Ascending aorta (tissue), 2 donors: ENCODE results near the gene GRHL3. TPM values are rescaled to one million over a fixed set of nuclear protein-coding genes. Genes with fewer than 3 reads are reported as not detected.

Experiments used
- DNase-seq, 2 donors: peaks; one replicate each; pipeline ENCODE4 v3.0.0-alpha.2; 2019; ENCODE audit warnings: low spot score in 2 of 2
- H3K27ac ChIP-seq, 2 donors: fragments of 200-600 bp; sonication (generic); one replicate each; pipeline ENCODE4 v1.5.1; 2016 to 2017; ENCODE audit warnings: mild to moderate bottlenecking in 1 of 2
- H3K27me3 ChIP-seq: fragments of 200-600 bp; sonication (generic); one replicate; pipeline ENCODE4 v1.5.1; 2017
- H3K36me3 ChIP-seq, 2 donors: fragments of 200-600 bp; sonication (generic); one replicate each; pipeline ENCODE4 v1.5.1; 2016
- H3K4me1 ChIP-seq, 2 donors: fragments of 200-600 bp; sonication (generic); one replicate each; pipeline ENCODE4 v1.5.1; 2016 to 2017; ENCODE audit warnings: mild to moderate bottlenecking in 1 of 2
- H3K4me3 ChIP-seq, 2 donors: fragments of 200-600 bp; sonication (generic); one replicate each; pipeline ENCODE4 v1.5.1; 2016 to 2017; ENCODE audit warnings: mild to moderate bottlenecking in 1 of 2
- H3K9me3 ChIP-seq, 2 donors: fragments of 200-600 bp; sonication (generic); one replicate each; pipeline ENCODE4 v1.5.1; 2016
- intact Hi-C: fragments of 100-400 bp; cut with DNase I; formaldehyde crosslinking; loops from one replicate; pipeline ENCODE4 v1.15.1; 2023
- total RNA-seq: library from RNA; depleted of rRNA; stranded (reverse); fragments of >200 nt; gene quantifications from one replicate; pipeline ENCODE4 v1.1.0, GENCODE V29; 2016
- TF ChIP-seq, protein P1 (sequence below), 3 experiments: fragments of 200-600 bp in 2 of 3; fragments of 450-650 bp in 1 of 3; sonication (generic) in 2 of 3; IDR thresholded peaks; one replicate each; pipeline ENCODE4 v1.5.1; 2016 to 2019; ENCODE audit warnings: antibody characterized with exemption in 3 of 3, mild to moderate bottlenecking in 1 of 3, moderate library complexity in 1 of 3

GRHL3 gene
- total RNA-seq, 1 donor from 2014 or later: not detected

DNA sequence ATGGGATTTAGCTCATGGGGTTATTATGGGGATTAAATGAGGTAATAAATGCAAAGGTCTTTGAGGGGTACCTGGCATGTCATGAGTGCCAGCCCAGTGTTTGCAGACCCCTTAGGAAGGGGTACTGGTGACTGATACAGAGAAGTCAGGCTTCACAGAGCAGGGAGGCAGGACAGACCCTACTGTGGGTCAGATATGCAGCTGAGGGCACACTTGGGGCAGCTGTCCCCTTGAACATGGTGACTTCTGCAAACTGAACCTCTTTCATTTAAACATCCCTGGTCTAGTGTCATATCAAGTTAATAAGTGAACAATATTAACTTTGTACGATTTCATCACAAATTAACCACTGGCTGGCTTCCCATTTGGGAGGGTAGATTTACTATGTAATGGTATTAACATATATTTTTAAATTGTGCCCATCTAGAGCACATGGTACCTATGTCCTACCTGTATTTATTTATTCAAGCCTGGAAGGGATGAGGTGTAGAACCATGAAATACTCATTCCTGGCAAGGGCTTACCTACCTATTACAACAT, 68.5 kb downstream of the GRHL3 start:
- no peaks in the 10 kb centered on the region for H3K36me3 ChIP-seq
- no peaks in the 10 kb centered on the region for H3K27me3 ChIP-seq
- H3K4me1 ChIP-seq: peaks cover 0 to 2% of the 10 kb centered on the region in 2 donors
- TF ChIP-seq, protein P1, sequence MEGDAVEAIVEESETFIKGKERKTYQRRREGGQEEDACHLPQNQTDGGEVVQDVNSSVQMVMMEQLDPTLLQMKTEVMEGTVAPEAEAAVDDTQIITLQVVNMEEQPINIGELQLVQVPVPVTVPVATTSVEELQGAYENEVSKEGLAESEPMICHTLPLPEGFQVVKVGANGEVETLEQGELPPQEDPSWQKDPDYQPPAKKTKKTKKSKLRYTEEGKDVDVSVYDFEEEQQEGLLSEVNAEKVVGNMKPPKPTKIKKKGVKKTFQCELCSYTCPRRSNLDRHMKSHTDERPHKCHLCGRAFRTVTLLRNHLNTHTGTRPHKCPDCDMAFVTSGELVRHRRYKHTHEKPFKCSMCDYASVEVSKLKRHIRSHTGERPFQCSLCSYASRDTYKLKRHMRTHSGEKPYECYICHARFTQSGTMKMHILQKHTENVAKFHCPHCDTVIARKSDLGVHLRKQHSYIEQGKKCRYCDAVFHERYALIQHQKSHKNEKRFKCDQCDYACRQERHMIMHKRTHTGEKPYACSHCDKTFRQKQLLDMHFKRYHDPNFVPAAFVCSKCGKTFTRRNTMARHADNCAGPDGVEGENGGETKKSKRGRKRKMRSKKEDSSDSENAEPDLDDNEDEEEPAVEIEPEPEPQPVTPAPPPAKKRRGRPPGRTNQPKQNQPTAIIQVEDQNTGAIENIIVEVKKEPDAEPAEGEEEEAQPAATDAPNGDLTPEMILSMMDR (IDR thresholded peaks at IDR 0.05): no peak
- H3K4me3 ChIP-seq: no peak overlapping the region
- intact Hi-C loops: no loop called here
- DNase-seq: no peak
- H3K27ac ChIP-seq: no peak overlapping the region
- no peaks in the 10 kb centered on the region for H3K9me3 ChIP-seq

DNA sequence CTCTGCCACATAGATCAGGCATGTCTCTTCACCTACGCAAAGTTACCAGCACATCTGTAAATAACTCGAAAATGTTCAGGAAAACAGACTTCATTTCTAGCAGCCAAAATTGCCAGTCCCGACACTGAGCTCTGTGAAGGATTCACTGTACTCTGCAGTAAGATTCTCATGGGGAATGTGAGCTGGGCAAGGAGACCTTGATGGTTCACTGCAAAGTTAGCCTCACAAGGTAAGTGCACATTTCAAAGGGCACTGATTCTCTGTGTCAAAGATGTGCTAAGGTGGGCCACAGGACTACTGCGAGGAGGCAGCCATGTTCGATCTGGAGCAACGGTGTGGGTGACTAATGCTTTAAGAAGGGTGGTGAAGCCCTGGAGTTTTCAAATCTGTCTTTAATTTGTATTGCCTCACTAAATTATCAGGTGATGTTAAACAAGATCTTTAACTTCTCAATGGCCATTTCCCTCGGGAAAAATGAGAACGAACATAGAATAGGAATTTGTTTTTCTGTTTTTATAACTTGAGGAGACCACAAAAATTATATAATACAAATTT, 69.3 kb downstream of the GRHL3 start:
- Histone ChIP-seq H3K9me3 (no peaks in the 10 kb centered on the region), H3K4me3 (no peak overlapping the region), H3K27me3 (no peaks in the 10 kb centered on the region), H3K4me1 (peaks cover 0 to 2% of the 10 kb centered on the region in 2 donors), H3K36me3 (no peaks in the 10 kb centered on the region), H3K27ac (no peak overlapping the region)
- DNase-seq: no peak
- TF ChIP-seq, protein P1 (IDR thresholded peaks at IDR 0.05): no peak
- intact Hi-C loops: no loop called here

DNA sequence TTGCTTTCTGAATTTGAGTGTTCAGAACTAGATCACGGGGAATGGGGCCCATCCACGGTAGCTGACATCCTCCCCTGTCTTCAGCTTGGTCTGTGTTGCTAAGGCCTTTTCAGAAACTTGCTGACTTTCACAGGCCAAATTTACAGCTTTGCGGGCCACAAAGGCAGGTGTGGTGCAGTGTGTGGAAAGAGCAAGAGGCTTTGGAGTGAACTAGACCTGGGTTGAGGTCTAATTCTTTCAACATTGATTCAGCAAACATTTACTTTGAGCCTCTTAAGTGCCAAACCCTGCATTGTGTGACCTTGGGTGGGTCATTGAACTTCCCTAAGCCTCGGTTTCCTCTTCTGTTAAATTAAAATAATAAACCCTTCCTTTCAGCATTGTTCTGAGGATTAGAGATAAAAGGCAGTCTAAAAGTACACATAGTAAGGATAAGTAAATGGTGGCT, 70.1 kb downstream of the GRHL3 start:
- Histone ChIP-seq H3K4me1 (peaks cover 0 to 2% of the 10 kb centered on the region in 2 donors), H3K27ac (no peak overlapping the region), H3K9me3 (no peaks in the 10 kb centered on the region), H3K4me3 (no peak overlapping the region), H3K27me3 (no peaks in the 10 kb centered on the region), H3K36me3 (no peaks in the 10 kb centered on the region)
- TF ChIP-seq, protein P1 (IDR thresholded peaks at IDR 0.05): no peak
- no peak for DNase-seq
- intact Hi-C loops: no loop called here

DNA sequence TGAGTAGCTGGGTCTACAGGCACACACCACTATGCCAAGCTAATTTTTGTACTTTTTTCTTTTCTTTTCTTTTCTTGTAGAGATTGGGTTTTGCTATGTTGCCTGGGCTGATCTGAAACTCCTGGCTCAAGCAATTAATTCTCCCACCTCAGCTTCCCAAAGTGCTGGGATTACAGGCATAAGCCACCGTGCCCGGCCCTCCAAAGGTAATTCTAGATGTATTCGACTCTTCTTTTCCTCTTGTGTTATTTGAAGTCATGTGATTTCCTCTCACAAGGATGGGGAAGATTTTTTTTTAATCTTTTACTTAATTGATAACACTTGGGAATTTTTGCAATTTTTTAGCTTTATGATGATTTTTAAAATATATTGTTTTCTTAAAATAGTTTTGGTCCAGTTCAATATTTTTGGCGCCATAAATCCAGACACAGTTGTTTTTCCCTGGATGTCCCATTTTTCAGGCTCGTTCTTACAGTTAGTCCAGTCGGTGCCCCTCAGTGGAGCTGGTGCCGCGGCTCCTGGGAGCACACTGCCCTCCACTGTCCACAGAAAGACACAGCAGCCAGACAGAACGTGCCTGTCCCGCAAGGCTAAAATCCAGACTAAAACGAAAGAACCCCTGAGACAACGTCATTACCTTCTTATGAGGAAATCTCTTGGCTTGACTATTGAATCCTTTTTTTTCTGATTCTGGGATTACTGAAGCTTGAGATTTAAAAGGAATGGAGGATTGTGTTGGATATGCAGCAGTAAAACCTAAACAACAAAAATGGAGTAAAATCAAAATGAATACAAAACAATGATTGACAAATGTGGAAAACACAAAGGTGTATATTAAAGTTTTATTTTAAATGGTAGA, 72.0 kb downstream of the GRHL3 start:
- intact Hi-C loops: loop anchor here (1.0 to 5.0 kb wide), 2 partner anchors 192 to 319 kb away; no protein-coding TSS in a partner anchor
- Histone ChIP-seq H3K4me1 (peaks cover 0 to 2% of the 10 kb centered on the region in 2 donors), H3K27me3 (no peaks in the 10 kb centered on the region), H3K36me3 (no peaks in the 10 kb centered on the region), H3K27ac (peak overlapping the region; percentile 51 to 75), H3K9me3 (no peaks in the 10 kb centered on the region), H3K4me3 (no peak overlapping the region)
- TF ChIP-seq, protein P1 (IDR thresholded peaks at IDR 0.05): peak; percentile 82 to 98 (median 91)
- DNase-seq: peak in 1 of 2 donors; percentile 87

DNA sequence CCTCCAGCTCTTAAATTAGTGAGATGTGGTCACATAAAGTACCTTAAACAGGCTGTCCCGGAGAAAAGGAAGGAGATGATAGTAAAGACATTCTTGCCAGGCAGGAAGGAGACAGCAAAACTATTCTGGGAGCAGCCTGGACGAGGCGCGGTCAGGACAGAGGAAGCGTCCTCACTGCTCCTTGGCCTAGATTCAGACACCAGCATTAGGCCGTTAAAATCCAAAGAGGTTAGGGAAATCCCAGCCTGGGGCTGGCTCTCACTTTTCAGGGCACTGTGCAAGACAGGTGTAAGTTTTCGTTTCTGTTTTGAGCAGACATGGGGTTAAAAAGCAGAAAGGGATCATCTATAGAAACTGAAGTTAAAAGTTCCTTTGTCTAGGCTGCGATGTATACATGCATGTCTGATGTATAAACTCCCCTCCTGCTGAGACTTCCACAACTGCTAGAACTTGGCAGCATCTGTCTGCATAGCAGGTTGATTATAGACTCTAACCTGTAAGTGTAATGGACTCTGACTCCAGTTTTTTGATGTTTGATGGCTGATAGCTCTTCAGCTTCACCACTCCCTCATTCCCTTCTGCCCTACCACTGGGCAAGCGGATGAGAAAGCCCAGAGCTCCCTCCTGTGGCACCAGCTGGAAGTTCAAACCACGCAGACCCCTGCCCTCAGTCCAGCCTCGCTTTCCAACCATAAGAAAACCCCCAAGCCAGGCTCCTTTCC, 72.9 kb downstream of the GRHL3 start:
- H3K4me3 ChIP-seq: no peak overlapping the region
- TF ChIP-seq, protein P1 (IDR thresholded peaks at IDR 0.05): peak; percentile 44 to 57 (median 48)
- peaks cover 0 to 2% of the 10 kb centered on the region in 2 donors for H3K4me1 ChIP-seq
- DNase-seq: peak in 1 of 2 donors; percentile 71
- H3K27me3 ChIP-seq: no peaks in the 10 kb centered on the region
- H3K27ac ChIP-seq: peak overlapping the region; percentile 51 to 75
- intact Hi-C loops: loop anchor here (1.0 to 5.0 kb wide), 2 partner anchors 193 to 320 kb away; no protein-coding TSS in a partner anchor
- H3K9me3 ChIP-seq: no peaks in the 10 kb centered on the region
- H3K36me3 ChIP-seq: no peaks in the 10 kb centered on the region
